Panc1 (cell line): ENCODE measurements around the gene ADA. TPM values are rescaled to one million over a fixed set of nuclear protein-coding genes. Genes with fewer than 3 reads are reported as not detected.

Source experiments
- ATAC-seq: fragments of 200-7000 bp; cut with Tn5 transposase; 2 replicates; pipeline ENCODE4 v1.9.1; 2020; ENCODE audit warnings: mild to moderate bottlenecking, moderate library complexity
- BruUV-seq: library from RNA; stranded (reverse); fragments of 400-500 nt; replicated peaks from 2 replicates; lab custom pipeline; 2021; lab: Mats Ljungman, UMichigan
- CTCF ChIA-PET: fragments of 300-600 bp; sonication (Branson Sonifier 250); formaldehyde crosslinking; loops from one replicate; lab custom pipeline; 2022; ENCODE audit warnings: antibody characterized with exemption; lab: Charles Lee
- POLR2A ChIA-PET: fragments of 300-600 bp; sonication (Branson Sonifier 250); formaldehyde crosslinking; loops from one replicate; lab custom pipeline; 2022; ENCODE audit warnings: antibody characterized with exemption; lab: Charles Lee
- DNase-seq: peaks from one replicate; pipeline ENCODE4 v3.0.0-alpha.2; 2010; ENCODE audit warnings: low read depth, low spot score
- H3K27ac ChIP-seq: 2 replicates; pipeline ENCODE4 v1.5.1; 2011; ENCODE audit warnings: mild to moderate bottlenecking, low read length, inconsistent platforms
- H3K27me3 ChIP-seq: fragments of 200-500 bp; sonication (Bioruptor generic); 2 replicates; pipeline ENCODE4 v1.6.0; 2014; ENCODE audit warnings: low read length, inconsistent platforms; ENCODE audit not compliant: control insufficient read depth, insufficient read depth
- H3K36me3 ChIP-seq: fragments of 200-500 bp; sonication (Bioruptor generic); 2 replicates; pipeline ENCODE4 v1.5.1; 2014; ENCODE audit warnings: inconsistent platforms, mild to moderate bottlenecking, low read length, moderate library complexity; ENCODE audit not compliant: control insufficient read depth, insufficient read depth
- H3K4me1 ChIP-seq: 2 replicates; pipeline ENCODE4 v1.5.1; 2011; ENCODE audit warnings: inconsistent platforms, mild to moderate bottlenecking, low read length, moderate library complexity; ENCODE audit not compliant: control insufficient read depth, insufficient read depth
- H3K4me3 ChIP-seq, 2 experiments: 2 replicates each; pipeline ENCODE4 v1.5.1; 2011 to 2012; ENCODE audit warnings: low read depth in 2 of 2, low read length in 2 of 2, mild to moderate bottlenecking in 2 of 2, inconsistent platforms in 1 of 2, moderate library complexity in 1 of 2
- H3K9me3 ChIP-seq: fragments of 200-500 bp; sonication (Bioruptor generic); 2 replicates; pipeline ENCODE4 v1.5.1; 2014; ENCODE audit warnings: low read depth, mild to moderate bottlenecking, inconsistent platforms, low read length, moderate library complexity; ENCODE audit not compliant: control insufficient read depth, insufficient read depth
- POLR2AphosphoS5 ChIP-seq: IDR thresholded peaks from 2 replicates; pipeline ENCODE4 v1.6.1; 2012; ENCODE audit warnings: mild to moderate bottlenecking, low read depth, low read length, moderate library complexity
- REST ChIP-seq, 2 experiments: IDR thresholded peaks; 2 replicates each; pipeline ENCODE4 v1.6.1; 2011 to 2012; ENCODE audit warnings: low read depth in 2 of 2, control low read depth in 1 of 2, low read length in 1 of 2, mild to moderate bottlenecking in 1 of 2, moderate library complexity in 1 of 2; ENCODE audit not compliant: insufficient read depth in 1 of 2
- SIN3A ChIP-seq: IDR thresholded peaks from 2 replicates; pipeline ENCODE4 v1.6.1; 2012; ENCODE audit warnings: low read depth, mild to moderate bottlenecking, low read length, moderate library complexity, borderline replicate concordance; ENCODE audit not compliant: insufficient read depth
- TCF7L2 ChIP-seq: IDR thresholded peaks from 2 replicates; pipeline ENCODE4 v1.6.1; 2011; ENCODE audit warnings: mild to moderate bottlenecking, low read depth, low read length, inconsistent platforms
- in situ Hi-C: cut with HindIII; loops from 2 replicates; pipeline ENCODE4 v1.10.0; 2016; ENCODE audit warnings: low sequenced_read_pairs, low pct_unique_long_range_greater_than_20kb
- intact Hi-C: fragments of 100-400 bp; cut with micrococcal nuclease; formaldehyde crosslinking; loops from one replicate; pipeline ENCODE4 v1.10.0; 2022; ENCODE audit not compliant: unreplicated experiment
- total RNA-seq: library from RNA; stranded (reverse); gene quantifications from one replicate; pipeline ENCODE4 v1.2.1, GENCODE V29; 2021; ENCODE audit not compliant: unreplicated experiment
- TF ChIP-seq, protein P1 (sequence below): fragments of 450-650 bp; IDR thresholded peaks from 2 replicates; pipeline ENCODE4 v1.5.1; 2017; ENCODE audit warnings: mild to moderate bottlenecking

ADA gene
- total RNA-seq, 1 experiment from 2014 or later: 53.8 TPM

DNA sequence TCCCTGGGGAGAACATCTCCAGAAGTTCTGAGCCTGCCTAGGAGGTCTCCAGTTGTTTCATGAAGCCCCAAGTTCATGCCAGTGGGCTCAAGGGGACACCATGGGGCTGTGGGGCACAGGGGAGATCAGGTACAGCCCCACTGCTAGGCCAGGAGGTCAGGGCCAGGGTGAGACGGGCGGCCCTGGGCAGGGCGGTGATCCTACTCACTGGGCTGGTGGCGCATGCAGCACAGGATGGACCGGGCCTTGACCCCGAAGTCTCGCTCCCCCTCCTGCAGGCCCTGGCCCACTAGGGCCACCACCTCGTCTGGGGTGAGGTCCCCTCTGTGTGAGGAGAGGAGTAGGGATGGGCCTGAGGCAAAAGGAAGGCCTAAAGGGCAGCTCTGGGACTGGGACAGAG, 26.1 kb downstream of the ADA start:
- CTCF ChIA-PET: no interaction called here
- H3K4me3 ChIP-seq: no peak overlapping the region
- no peaks in the 10 kb centered on the region for H3K27me3 ChIP-seq
- no TSS peak for BruUV-seq
- H3K9me3 ChIP-seq: no peaks in the 10 kb centered on the region
- DNase-seq (no peak), ATAC-seq (no peak)
- H3K27ac ChIP-seq: no peak overlapping the region
- in situ Hi-C loops: no loop called here
- no peak for TF ChIP-seq SIN3A
- no peak for TF ChIP-seq REST (IDR thresholded peaks at IDR 0.05; ENCODE audit: insufficient read depth in 1 of 2, low read depth in 2 of 2, low read length in 1 of 2)
- H3K4me1 ChIP-seq: no peaks in the 10 kb centered on the region
- intact Hi-C loops: no loop called here
- H3K36me3 ChIP-seq: peaks cover 4% of the 10 kb centered on the region; the same call in 1 of the 2 replicates
- POLR2A ChIA-PET: no interaction called here

DNA sequence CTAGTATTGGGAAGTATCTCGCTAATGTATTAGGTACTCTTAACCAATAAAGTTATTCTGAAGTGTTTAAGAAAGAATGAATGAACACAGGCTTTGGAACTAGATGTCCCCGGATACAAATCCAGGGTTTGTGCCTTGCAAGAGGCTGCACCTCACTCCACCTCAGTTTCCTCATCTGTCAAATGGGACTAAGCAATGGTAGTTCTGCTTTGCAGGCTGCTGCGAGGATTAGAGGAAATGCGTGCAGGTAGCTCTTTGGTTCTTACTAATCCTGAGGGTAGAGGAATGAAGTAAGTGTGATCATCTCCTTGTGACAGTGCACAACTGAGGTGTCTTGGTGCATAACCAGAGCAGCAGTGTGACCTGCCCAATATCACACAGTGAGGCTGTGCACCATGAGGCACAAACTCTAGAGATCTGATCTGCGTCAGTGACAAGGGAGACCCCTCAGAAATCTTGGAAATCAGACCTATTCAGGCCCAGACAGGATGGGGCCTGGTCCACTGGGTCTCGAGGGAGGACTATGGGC, 26.7 kb downstream of the ADA start:
- intact Hi-C loops (no loop called here), in situ Hi-C loops (no loop called here)
- no peak for ATAC-seq
- no TSS peak for BruUV-seq
- POLR2A ChIA-PET: no interaction called here
- Histone ChIP-seq H3K27me3 (no peaks in the 10 kb centered on the region), H3K9me3 (no peaks in the 10 kb centered on the region), H3K4me1 (no peaks in the 10 kb centered on the region), H3K36me3 (peaks cover 4% of the 10 kb centered on the region; the same call in 1 of the 2 replicates), H3K27ac (no peak overlapping the region), H3K4me3 (no peak overlapping the region)
- CTCF ChIA-PET: no interaction called here
- DNase-seq: no peak
- TF ChIP-seq SIN3A: no peak
- no peak for TF ChIP-seq REST (IDR thresholded peaks at IDR 0.05; ENCODE audit: insufficient read depth in 1 of 2, low read depth in 2 of 2, low read length in 1 of 2)
- TF ChIP-seq, protein P1, sequence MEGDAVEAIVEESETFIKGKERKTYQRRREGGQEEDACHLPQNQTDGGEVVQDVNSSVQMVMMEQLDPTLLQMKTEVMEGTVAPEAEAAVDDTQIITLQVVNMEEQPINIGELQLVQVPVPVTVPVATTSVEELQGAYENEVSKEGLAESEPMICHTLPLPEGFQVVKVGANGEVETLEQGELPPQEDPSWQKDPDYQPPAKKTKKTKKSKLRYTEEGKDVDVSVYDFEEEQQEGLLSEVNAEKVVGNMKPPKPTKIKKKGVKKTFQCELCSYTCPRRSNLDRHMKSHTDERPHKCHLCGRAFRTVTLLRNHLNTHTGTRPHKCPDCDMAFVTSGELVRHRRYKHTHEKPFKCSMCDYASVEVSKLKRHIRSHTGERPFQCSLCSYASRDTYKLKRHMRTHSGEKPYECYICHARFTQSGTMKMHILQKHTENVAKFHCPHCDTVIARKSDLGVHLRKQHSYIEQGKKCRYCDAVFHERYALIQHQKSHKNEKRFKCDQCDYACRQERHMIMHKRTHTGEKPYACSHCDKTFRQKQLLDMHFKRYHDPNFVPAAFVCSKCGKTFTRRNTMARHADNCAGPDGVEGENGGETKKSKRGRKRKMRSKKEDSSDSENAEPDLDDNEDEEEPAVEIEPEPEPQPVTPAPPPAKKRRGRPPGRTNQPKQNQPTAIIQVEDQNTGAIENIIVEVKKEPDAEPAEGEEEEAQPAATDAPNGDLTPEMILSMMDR: no peak
- no peak for TF ChIP-seq POLR2AphosphoS5
- TF ChIP-seq TCF7L2: no peak
